Neural crest cell (in vitro differentiated cells): ENCODE measurements around the gene ZNF346. TPM values are rescaled to one million over a fixed set of nuclear protein-coding genes. Genes with fewer than 3 reads are reported as not detected.
"Not testable (repeated sequence)": the region's sequence is repeated elsewhere in the genome, so short reads cannot be mapped to it uniquely, and the experiment has no call there.

Experiments used
- DNase-seq: peaks from one replicate; pipeline ENCODE4 v3.0.0; 2021; ENCODE audit warnings: low read depth, mixed read lengths, low spot score
- H3K27ac Mint-ChIP-seq: one replicate; pipeline ENCODE4 v1.8.0; 2021; ENCODE audit warnings: mild to moderate bottlenecking, mixed read lengths; ENCODE audit not compliant: unreplicated experiment
- H3K27me3 Mint-ChIP-seq: 2 replicates; pipeline ENCODE4 v1.8.0; 2021; ENCODE audit warnings: low read depth, mild to moderate bottlenecking, mixed read lengths
- H3K36me3 Mint-ChIP-seq: 2 replicates; pipeline ENCODE4 v1.8.0; 2021; ENCODE audit warnings: low read depth, mild to moderate bottlenecking, mixed read lengths
- H3K4me1 Mint-ChIP-seq: 2 replicates; pipeline ENCODE4 v1.8.0; 2021; ENCODE audit warnings: mixed read lengths
- H3K4me3 Mint-ChIP-seq: one replicate; pipeline ENCODE4 v1.8.0; 2021; ENCODE audit warnings: mild to moderate bottlenecking, mixed read lengths
- H3K9me3 Mint-ChIP-seq: 2 replicates; pipeline ENCODE4 v1.8.0; 2021; ENCODE audit warnings: mixed read lengths
- CTCF ChIP-seq: fragments of 200-600 bp; sonication (generic); conservative IDR thresholded peaks from 2 replicates; pipeline ENCODE4 v1.5.0; 2021; ENCODE audit warnings: antibody characterized with exemption, mild to moderate bottlenecking
- total RNA-seq: library from RNA; stranded (reverse); gene quantifications from 2 replicates; pipeline ENCODE4 v1.2.1, GENCODE V29; 2021

The ZNF346 gene
- total RNA-seq, 1 donor from 2014 or later, result 41.5 TPM

GRCh38 chr5:177041936-177042335 is 19.4 kb downstream of the ZNF346 start:
- no peak overlapping the region for H3K27ac Mint-ChIP-seq
- H3K9me3 Mint-ChIP-seq, result no peaks in the 10 kb centered on the region
- no peaks in the 10 kb centered on the region for H3K4me1 Mint-ChIP-seq
- peaks cover 3% of the 10 kb centered on the region for H3K36me3 Mint-ChIP-seq
- no peak for TF ChIP-seq CTCF
- H3K4me3 Mint-ChIP-seq, result no peak overlapping the region
- DNase-seq, result no peak
- no peaks in the 10 kb centered on the region for H3K27me3 Mint-ChIP-seq

DNA sequence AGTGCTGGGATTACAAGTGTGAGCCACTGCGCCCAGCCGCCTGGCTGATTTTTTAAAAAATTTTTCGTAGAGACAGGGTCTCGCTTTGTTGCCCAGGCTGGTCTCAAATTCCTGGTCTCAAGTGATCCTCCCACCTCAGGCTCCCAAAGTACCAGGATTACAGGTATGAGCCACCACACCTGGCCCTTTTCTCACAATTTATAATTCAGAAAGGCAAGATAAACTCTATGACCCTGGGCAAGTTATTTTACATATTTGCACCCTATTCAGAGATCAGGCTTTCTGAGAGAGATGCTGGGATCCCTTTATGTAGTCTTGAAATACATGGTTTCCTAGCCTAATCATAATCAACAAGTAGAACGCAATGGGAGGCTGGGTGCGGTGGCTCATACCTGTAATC is 20.6 kb downstream of the ZNF346 start:
- Mint-ChIP-seq H3K27me3 (no peaks in the 10 kb centered on the region), H3K36me3 (peaks cover 3% of the 10 kb centered on the region), H3K4me3 (no peak overlapping the region), H3K9me3 (no peaks in the 10 kb centered on the region), H3K27ac (no peak overlapping the region), H3K4me1 (no peaks in the 10 kb centered on the region)
- no peak for TF ChIP-seq CTCF
- DNase-seq, result no peak

DNA sequence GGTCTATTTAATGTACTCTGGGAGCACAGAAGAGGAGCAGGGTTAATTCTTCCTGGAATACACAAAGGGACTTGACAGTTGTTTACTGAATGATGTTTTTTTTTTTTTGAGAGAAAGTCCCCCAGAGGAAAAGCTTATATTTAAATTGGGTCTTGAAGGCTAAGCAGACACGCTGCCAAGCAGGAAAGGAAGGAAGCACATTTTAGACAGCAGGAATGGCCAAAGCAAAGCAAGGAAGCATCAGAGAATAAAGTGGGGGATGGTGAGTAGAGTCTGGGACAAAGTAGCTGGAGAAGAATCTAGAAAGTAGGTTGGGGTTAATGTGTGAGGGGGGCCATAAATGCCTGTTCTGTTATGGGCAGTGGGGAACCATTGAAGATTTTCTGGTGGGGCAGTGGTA is 21.5 kb downstream of the ZNF346 start:
- Mint-ChIP-seq H3K27ac (no peak overlapping the region), H3K4me1 (no peaks in the 10 kb centered on the region), H3K9me3 (no peaks in the 10 kb centered on the region), H3K27me3 (no peaks in the 10 kb centered on the region), H3K4me3 (no peak overlapping the region), H3K36me3 (peaks cover 3% of the 10 kb centered on the region)
- TF ChIP-seq CTCF, result no peak
- DNase-seq, result no peak

DNA sequence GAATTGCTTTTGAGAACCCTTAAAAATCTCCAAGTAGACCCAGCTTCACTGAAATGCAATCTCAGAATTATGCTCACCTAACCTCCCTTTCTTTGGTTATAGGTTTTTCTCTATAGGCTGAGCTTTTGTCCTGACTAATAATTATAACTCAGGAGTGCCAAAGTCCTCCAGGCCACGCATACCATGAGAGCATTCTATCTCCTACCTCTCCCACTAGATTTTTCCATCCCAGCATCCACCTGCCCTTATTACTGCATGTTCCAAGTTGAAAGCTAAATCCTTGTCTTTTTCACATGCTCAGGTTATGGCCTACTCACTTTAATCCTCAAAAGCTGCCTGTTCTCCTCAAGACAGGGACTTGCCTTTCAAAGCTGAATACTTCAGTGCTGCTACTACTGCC is 22.1 kb downstream of the ZNF346 start:
- Mint-ChIP-seq H3K4me3 (no peak overlapping the region), H3K36me3 (peaks cover 3% of the 10 kb centered on the region)

DNA sequence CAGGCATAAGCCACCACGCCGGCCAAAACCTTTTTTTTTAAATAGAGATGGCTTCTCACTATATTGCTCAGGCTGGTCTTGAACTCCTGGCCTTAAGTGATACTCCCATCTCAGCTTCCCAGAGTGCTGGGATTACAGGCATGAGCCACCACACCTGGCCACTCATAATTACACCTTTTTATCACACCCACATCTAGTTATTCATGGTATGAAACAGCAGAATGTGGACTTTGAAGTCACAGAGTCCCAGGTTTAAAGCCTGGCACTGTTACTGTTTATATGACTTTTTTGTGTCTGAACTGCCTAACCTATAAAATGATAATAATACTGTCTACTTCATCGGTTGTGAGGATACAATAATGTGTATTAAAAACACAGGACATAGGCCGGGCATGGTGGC is 23.1 kb downstream of the ZNF346 start:
- Mint-ChIP-seq H3K4me1 (no peaks in the 10 kb centered on the region), H3K9me3 (no peaks in the 10 kb centered on the region), H3K36me3 (peaks cover 3% of the 10 kb centered on the region), H3K4me3 (no peak overlapping the region), H3K27ac (no peak overlapping the region), H3K27me3 (no peaks in the 10 kb centered on the region)
- no peak for DNase-seq
- no peak for TF ChIP-seq CTCF

More for the DNA sequence above, 22.1 kb downstream of the ZNF346 start:
- Mint-ChIP-seq H3K9me3 (no peaks in the 10 kb centered on the region), H3K27ac (no peak overlapping the region), H3K4me1 (no peaks in the 10 kb centered on the region), H3K27me3 (no peaks in the 10 kb centered on the region)
- TF ChIP-seq CTCF, result no peak
- no peak for DNase-seq

- H3K27ac Mint-ChIP-seq, H3K4me1 Mint-ChIP-seq, DNase-seq, H3K9me3 Mint-ChIP-seq, H3K4me3 Mint-ChIP-seq, H3K27me3 Mint-ChIP-seq, H3K36me3 Mint-ChIP-seq: not testable (repeated sequence)
These were observed 26.0 kb downstream of the ZNF346 start for GRCh38 chr5:177048531-177048930.
